PC-3 (cell line): ENCODE measurements around the gene NXPH4.

Experiments used
- CTCF ChIP-seq: fragments of 300-600 bp; sonication (generic); conservative IDR thresholded peaks from 2 replicates; pipeline ENCODE4 v1.5.1; 2017; ENCODE audit warnings: antibody characterized with exemption, low read depth, mild to moderate bottlenecking, low read length
- EZH2 ChIP-seq: fragments of 300-600 bp; sonication (generic); IDR thresholded peaks from one replicate; pipeline ENCODE4 v1.6.1; 2017; ENCODE audit warnings: antibody characterized with exemption, mild to moderate bottlenecking, low read length; ENCODE audit not compliant: unreplicated experiment
- EZH2phosphoT487 ChIP-seq: fragments of 300-600 bp; sonication (generic); IDR thresholded peaks from 2 replicates; pipeline ENCODE4 v1.6.1; 2018; ENCODE audit warnings: mild to moderate bottlenecking, antibody characterized with exemption, low read length, borderline replicate concordance

GRCh38 chr12:57261428-57261865 is 44.9 kb downstream of the NXPH4 start:
- no peak for TF ChIP-seq CTCF
- no peak for TF ChIP-seq EZH2
- TF ChIP-seq EZH2phosphoT487 = no peak
